NCI-H2081 treated with DMSO at 0.1 percent for 48 hours (cell line): ENCODE measurements around the gene VNN1.
A peak's percentile ranks its signal among the peaks of the same experiment; 100 is the strongest.
"Not testable (repeated sequence)": the region's sequence is repeated elsewhere in the genome, so short reads cannot be mapped to it uniquely, and the experiment has no call there.

Experiments
- DNase-seq: peaks from one replicate; lab custom pipeline; 2025; lab: John Stamatoyannopoulos, UW

Gene VNN1

GRCh38 chr6:132669690-132670291, 44.1 kb downstream of the VNN1 start:
- DNase-seq = peak; percentile 35

- no peak for DNase-seq
Observed at GRCh38 chr6:132666118-132666517, 47.7 kb downstream of the VNN1 start.

- no peak for DNase-seq
Observed at GRCh38 chr6:132664309-132665034, 49.4 kb downstream of the VNN1 start.

- DNase-seq = no peak
Observed at GRCh38 chr6:132663661-132664060, 50.2 kb downstream of the VNN1 start.

GRCh38 chr6:132661906-132662305, 51.9 kb downstream of the VNN1 start:
- no peak for DNase-seq

- DNase-seq = peak; percentile 80
Observed at GRCh38 chr6:132659082-132659481, 54.8 kb downstream of the VNN1 start, which contains the start of gene TAAR1. TSS of gene TAAR1 (minus strand) at chr6:132659182. CDS start at chr6:132646003, 13,179 bp downstream.

- no peak for DNase-seq
Observed at GRCh38 chr6:132651062-132651461, 62.8 kb downstream of the VNN1 start.

- DNase-seq = no peak
Observed at GRCh38 chr6:132650429-132650828, 63.4 kb downstream of the VNN1 start.

- DNase-seq = no peak
Observed at GRCh38 chr6:132648828-132649227, 65.0 kb downstream of the VNN1 start.

- DNase-seq = no peak
Observed at GRCh38 chr6:132648356-132648755, 65.5 kb downstream of the VNN1 start.

GRCh38 chr6:132643547-132643946, 70.3 kb downstream of the VNN1 start:
- DNase-seq = peak; percentile 61

GRCh38 chr6:132637135-132637534, 76.7 kb downstream of the VNN1 start:
- DNase-seq = not testable (repeated sequence)

- DNase-seq = not testable (repeated sequence)
Observed at GRCh38 chr6:132635906-132636305, 77.9 kb downstream of the VNN1 start.

- not testable (repeated sequence) for DNase-seq
Observed at GRCh38 chr6:132635288-132635687, 78.6 kb downstream of the VNN1 start.

GRCh38 chr6:132634796-132635195, 79.1 kb downstream of the VNN1 start:
- no peak for DNase-seq

- DNase-seq = no peak
Observed at GRCh38 chr6:132633362-132633761, 80.5 kb downstream of the VNN1 start.
